ENCODE measurements around the gene TBC1D25.

The TBC1D25 gene

GRCh38 chrX:48606091-48606490, 66.6 kb downstream of the TBC1D25 start:
- DNase-seq, result no peak

GRCh38 chrX:48611703-48612102, 72.2 kb downstream of the TBC1D25 start:
- DNase-seq, result no peak
